Endothelial cell of umbilical vein (primary cell): ENCODE data around the gene IL17RD. TPM values are rescaled to one million over a fixed set of nuclear protein-coding genes. Genes with fewer than 3 reads are reported as not detected.

Source experiments
- BruUV-seq: library from RNA; stranded (reverse); fragments of 400-500 nt; replicated peaks from 2 replicates; lab custom pipeline; 2021; lab: Mats Ljungman, UMichigan
- CTCF ChIA-PET: fragments of 300-600, 350-600 bp; sonication (Branson Sonifier 250); formaldehyde crosslinking; loops from one replicate; lab custom pipeline; 2021; ENCODE audit warnings: antibody characterized with exemption, inconsistent platforms; lab: Charles Lee
- POLR2A ChIA-PET: fragments of 300-600, 350-600 bp; sonication (Branson Sonifier 250); formaldehyde crosslinking; loops from one replicate; lab custom pipeline; 2021; ENCODE audit warnings: antibody characterized with exemption, inconsistent platforms; lab: Charles Lee
- DNase-seq: peaks from one replicate; pipeline ENCODE4 v3.0.0-alpha.2; 2011; ENCODE audit warnings: low read depth, low spot score
- FAIRE-seq: peaks from 2 replicates; lab custom pipeline; 2011; peaks lifted over from hg19 to GRCh38; lab: Jason Lieb, UNC
- H2AFZ ChIP-seq: 2 replicates; pipeline ENCODE4 v1.6.0; 2012; ENCODE audit warnings: low read depth, low read length, control low read depth, inconsistent platforms
- H3K27ac ChIP-seq: 2 replicates; pipeline ENCODE4 v1.5.1; 2011; ENCODE audit warnings: low read depth, mild to moderate bottlenecking, control low read depth, low read length, moderate library complexity; ENCODE audit not compliant: insufficient read depth
- H3K27me3 ChIP-seq, 2 experiments: 2 replicates each; pipeline versions ENCODE4 v1.6.0 to v1.6.1; 2011; ENCODE audit warnings: low read length in 2 of 2, mixed read lengths in 1 of 2; ENCODE audit not compliant: control insufficient read depth in 2 of 2, insufficient read depth in 2 of 2
- H3K36me3 ChIP-seq, 2 experiments: 2 replicates in 1 of 2; 3 replicates in 1 of 2; pipeline ENCODE4 v1.5.1; 2011; ENCODE audit warnings: low read length in 2 of 2, mild to moderate bottlenecking in 1 of 2, moderate library complexity in 1 of 2; ENCODE audit not compliant: control insufficient read depth in 2 of 2, insufficient read depth in 2 of 2; ENCODE audit errors: extremely low read depth in 1 of 2
- H3K4me1 ChIP-seq: 3 replicates; pipeline ENCODE4 v1.5.1; 2011; ENCODE audit warnings: mild to moderate bottlenecking, low read length; ENCODE audit not compliant: control insufficient read depth, insufficient read depth; ENCODE audit errors: extremely low read depth
- H3K4me2 ChIP-seq: 2 replicates; pipeline ENCODE4 v1.6.1; 2011; ENCODE audit warnings: low read length, control low read depth, mixed read lengths; ENCODE audit not compliant: insufficient read depth
- H3K4me3 ChIP-seq, 3 experiments: fragments of 200-600 bp in 1 of 3; sonication (generic), shearing (Covaris generic) in 1 of 3; replicated peaks in 1 of 3; 2 replicates each; pipeline ENCODE4 v1.5.1; 2011 to 2016; ENCODE audit warnings: control low read depth in 3 of 3, low read length in 3 of 3, mild to moderate bottlenecking in 2 of 3, inconsistent platforms in 1 of 3, low read depth in 1 of 3, moderate library complexity in 1 of 3; ENCODE audit not compliant: insufficient read depth in 1 of 3
- H3K79me2 ChIP-seq: 2 replicates; pipeline ENCODE4 v1.6.0; 2012; ENCODE audit warnings: low read length, inconsistent platforms; ENCODE audit not compliant: control insufficient read depth, insufficient read depth
- H3K9ac ChIP-seq: replicated peaks from 2 replicates; pipeline ENCODE3; 2011; ENCODE audit warnings: low read length, control low read depth; ENCODE audit not compliant: insufficient read depth; ENCODE audit errors: extremely low read depth
- H3K9me1 ChIP-seq: replicated peaks from 3 replicates; pipeline ENCODE4 v1.6.0; 2011; ENCODE audit warnings: mild to moderate bottlenecking, low read length; ENCODE audit not compliant: control insufficient read depth, insufficient read depth; ENCODE audit errors: extremely low read depth
- H3K9me3 ChIP-seq: replicated peaks from 2 replicates; pipeline ENCODE4 v1.5.1; 2012; ENCODE audit warnings: low read length, inconsistent platforms; ENCODE audit not compliant: control insufficient read depth, insufficient read depth
- H4K20me1 ChIP-seq: replicated peaks from 2 replicates; pipeline ENCODE3; 2011; ENCODE audit warnings: mild to moderate bottlenecking, low read length; ENCODE audit not compliant: control insufficient read depth, insufficient read depth; ENCODE audit errors: extremely low read depth
- CTCF ChIP-seq, 2 donors: IDR thresholded peaks; 1 replicate in 1 of 2; 2 replicates in 1 of 2; pipeline ENCODE4 v1.5.1; 2011; ENCODE audit warnings: low read length in 2 of 2, mild to moderate bottlenecking in 2 of 2, moderate library complexity in 2 of 2, control low read depth in 1 of 2, inconsistent platforms in 1 of 2, low read depth in 1 of 2; ENCODE audit not compliant: insufficient read depth in 1 of 2; ENCODE audit errors: extremely low read depth in 1 of 2
- EZH2 ChIP-seq: IDR thresholded peaks from 2 replicates; pipeline ENCODE4 v1.6.1; 2012; ENCODE audit warnings: borderline replicate concordance, low read depth, mild to moderate bottlenecking, moderate library complexity, low read length, inconsistent platforms; ENCODE audit not compliant: severe bottlenecking
- FOS ChIP-seq: IDR thresholded peaks from 2 replicates; pipeline ENCODE4 v1.6.1; 2011; ENCODE audit warnings: mild to moderate bottlenecking, low read length, moderate library complexity, borderline replicate concordance; ENCODE audit not compliant: insufficient read depth
- GATA2 ChIP-seq: IDR thresholded peaks from 2 replicates; pipeline ENCODE4 v1.7.0; 2011; ENCODE audit warnings: low read depth, mild to moderate bottlenecking, moderate library complexity, mixed read lengths, low read length; ENCODE audit not compliant: insufficient read length, insufficient read depth
- JUN ChIP-seq: IDR thresholded peaks from 2 replicates; pipeline ENCODE4 v1.6.1; 2011; ENCODE audit warnings: borderline replicate concordance, low read depth; ENCODE audit not compliant: insufficient read length, insufficient read depth
- MAX ChIP-seq: IDR thresholded peaks from 2 replicates; pipeline ENCODE4 v1.6.1; 2011; ENCODE audit not compliant: insufficient read depth, insufficient read length
- MYC ChIP-seq: IDR thresholded peaks from one replicate; pipeline ENCODE4 v1.6.1; 2011; ENCODE audit warnings: mild to moderate bottlenecking, low read depth, low read length
- POLR2A ChIP-seq: IDR thresholded peaks from 2 replicates; pipeline ENCODE4 v1.6.1; 2012; ENCODE audit warnings: low read depth, mild to moderate bottlenecking, control low read depth, low read length
- POLR2AphosphoS5 ChIP-seq: IDR thresholded peaks from 2 replicates; pipeline ENCODE4 v1.6.1; 2012; ENCODE audit warnings: low read depth, mild to moderate bottlenecking, control low read depth, low read length, moderate library complexity; ENCODE audit not compliant: insufficient read depth
- dilution Hi-C: fragments of 300-500 bp; cut with MboI; formaldehyde crosslinking; loops from one replicate; pipeline ENCODE4 v1.15.0; 2019; ENCODE audit warnings: low sequenced_read_pairs; ENCODE audit not compliant: extremely low pct_ligation_motif_present
- intact Hi-C: fragments of 100-400 bp; cut with micrococcal nuclease; formaldehyde crosslinking; loops from one replicate; pipeline ENCODE4 v1.10.0; 2022
- polyA plus RNA-seq, 4 experiments: library from polyadenylated mRNA; depleted of rRNA in 3 of 4; stranded (reverse) in 3 of 4; unstranded in 1 of 4; fragments of >200 nt; gene quantifications; 2 replicates each; pipeline versions ENCODE4 v1.2.1 to v1.2.3, GENCODE V29; 2011 to 2012; ENCODE audit warnings: missing spikeins in 1 of 4
- total RNA-seq: library from RNA; stranded (reverse); gene quantifications from 2 replicates; pipeline ENCODE4 v1.2.3, GENCODE V29; 2021

Gene IL17RD
- total and polyA plus RNA-seq, 2 donors (not counting 3 experiments of a cell fraction or from before 2014, with no cell fraction given), result 0.36 to 0.93 TPM

GRCh38 chr3:57108684-57109083 is 56.5 kb downstream of the IL17RD start:
- TF ChIP-seq MAX (no peak), MYC (no peak)
- dilution Hi-C loops, result no loop called here
- CTCF ChIA-PET, result no interaction called here

GRCh38 chr3:57105585-57105984 is 59.6 kb downstream of the IL17RD start:
- Histone ChIP-seq H3K36me3 (no peaks in the 10 kb centered on the region), H3K9ac (no peak overlapping the region), H3K4me2 (no peak overlapping the region), H3K79me2 (no peaks in the 10 kb centered on the region), H2AFZ (no peak overlapping the region), H4K20me1 (no peaks in the 10 kb centered on the region), H3K4me1 (no peaks in the 10 kb centered on the region), H3K27me3 (peaks cover 5 to 7% of the 10 kb centered on the region in 2 experiments), H3K27ac (no peak overlapping the region), H3K4me3 (no peak overlapping the region), H3K9me3 (no peaks in the 10 kb centered on the region), H3K9me1 (no peaks in the 10 kb centered on the region)
- no peak for FAIRE-seq
- dilution Hi-C loops (no loop called here), intact Hi-C loops (no loop called here)
- POLR2A ChIA-PET, result no interaction called here
- CTCF ChIA-PET, result no interaction called here
- no TSS peak for BruUV-seq
- DNase-seq, result no peak
- no peak for TF ChIP-seq GATA2
- TF ChIP-seq MYC, result no peak
- TF ChIP-seq CTCF (IDR thresholded peaks at IDR 0.05; ENCODE audit: extremely low read depth in 1 of 2, insufficient read depth in 1 of 2, low read depth in 1 of 2, low read length in 2 of 2), result no peak
- TF ChIP-seq POLR2AphosphoS5, result no peak
- no peak for TF ChIP-seq FOS
- no peak for TF ChIP-seq JUN
- no peak for TF ChIP-seq POLR2A
- no peak for TF ChIP-seq EZH2

More at GRCh38 chr3:57108684-57109083, 56.5 kb downstream of the IL17RD start:
- no peaks in the 10 kb centered on the region for H3K79me2 ChIP-seq
- H2AFZ ChIP-seq, result no peak overlapping the region
- H3K36me3 ChIP-seq, result no peaks in the 10 kb centered on the region
- FAIRE-seq (no peak), DNase-seq (no peak)
- BruUV-seq, result no TSS peak
- no peaks in the 10 kb centered on the region for H3K9me1 ChIP-seq
- peaks cover 5 to 8% of the 10 kb centered on the region in 2 experiments for H3K27me3 ChIP-seq
- POLR2A ChIA-PET, result no interaction called here
- no peak overlapping the region for H3K9ac ChIP-seq
- no peaks in the 10 kb centered on the region for H4K20me1 ChIP-seq
- no peak overlapping the region for H3K4me3 ChIP-seq
- no peak overlapping the region for H3K27ac ChIP-seq
- H3K4me1 ChIP-seq, result no peaks in the 10 kb centered on the region
- intact Hi-C loops, result no loop called here
- H3K4me2 ChIP-seq, result no peak overlapping the region
- no peaks in the 10 kb centered on the region for H3K9me3 ChIP-seq
